PC-3 (cell line): ENCODE results near the gene PRAMEF5. TPM values are rescaled to one million over a fixed set of nuclear protein-coding genes. Genes with fewer than 3 reads are reported as not detected.
"Not testable (repeated sequence)": the region's sequence is repeated elsewhere in the genome, so short reads cannot be mapped to it uniquely, and the experiment has no call there.

Source experiments
- ATAC-seq: fragments of 200-7000 bp; cut with Tn5 transposase; 2 replicates; pipeline ENCODE4 v1.9.1; 2020; ENCODE audit warnings: mild to moderate bottlenecking, moderate library complexity
- BruUV-seq: library from RNA; stranded (reverse); fragments of 400-500 nt; replicated peaks from 2 replicates; lab custom pipeline; 2021; lab: Mats Ljungman, UMichigan
- CTCF ChIA-PET: fragments of 300-600 bp; sonication (Branson Sonifier 250); formaldehyde crosslinking; loops from one replicate; lab custom pipeline; 2022; ENCODE audit warnings: antibody characterized with exemption; lab: Charles Lee
- POLR2A ChIA-PET: fragments of 300-600 bp; sonication (Branson Sonifier 250); formaldehyde crosslinking; loops from one replicate; lab custom pipeline; 2022; ENCODE audit warnings: antibody characterized with exemption; ENCODE audit not compliant: unreplicated experiment; lab: Charles Lee
- DNase-seq: peaks from one replicate; pipeline ENCODE4 v3.0.0-alpha.2; 2015
- H2AFZ ChIP-seq: fragments of 300-600 bp; sonication (generic); 2 replicates; pipeline ENCODE4 v1.6.0; 2016; ENCODE audit warnings: antibody characterized with exemption, low read length
- H3F3A ChIP-seq: fragments of 300-600 bp; sonication (generic); one replicate; pipeline ENCODE4 v1.6.0; 2017; ENCODE audit warnings: antibody characterized with exemption, low read length, control low read depth, mild to moderate bottlenecking; ENCODE audit not compliant: unreplicated experiment
- H3K27ac ChIP-seq: fragments of 300-600 bp; sonication (generic); 2 replicates; pipeline ENCODE4 v1.5.1; 2016; ENCODE audit warnings: mild to moderate bottlenecking, low read length
- H3K27me3 ChIP-seq: fragments of 300-600 bp; sonication (generic); 2 replicates; pipeline ENCODE4 v1.6.1; 2016; ENCODE audit warnings: low read length, mixed read lengths
- H3K36me3 ChIP-seq: fragments of 300-600 bp; sonication (generic); 2 replicates; pipeline ENCODE4 v1.6.1; 2016; ENCODE audit warnings: low read depth, mixed run types, low read length, mixed read lengths
- H3K4me1 ChIP-seq: fragments of 300-600 bp; sonication (generic); 2 replicates; pipeline ENCODE4 v1.5.1; 2016; ENCODE audit warnings: low read length; ENCODE audit not compliant: insufficient read depth
- H3K4me2 ChIP-seq: fragments of 300-600 bp; sonication (generic); 2 replicates; pipeline ENCODE4 v1.6.0; 2016; ENCODE audit warnings: low read length
- H3K4me3 ChIP-seq: fragments of 300-600 bp; sonication (generic); 2 replicates; pipeline ENCODE4 v1.5.1; 2016; ENCODE audit warnings: mild to moderate bottlenecking, low read length, mixed read lengths
- H3K79me2 ChIP-seq: fragments of 300-600 bp; sonication (generic); 2 replicates; pipeline ENCODE4 v1.6.1; 2017; ENCODE audit warnings: low read length, mixed read lengths
- H3K9ac ChIP-seq: fragments of 300-600 bp; sonication (generic); 2 replicates; pipeline ENCODE4 v1.6.0; 2016; ENCODE audit warnings: mild to moderate bottlenecking, low read length
- H3K9me2 ChIP-seq: fragments of 300-600 bp; sonication (generic); replicated peaks from 2 replicates; pipeline ENCODE4 v1.6.1; 2016; ENCODE audit warnings: mixed run types, low read length, mixed read lengths
- H3K9me3 ChIP-seq: fragments of 300-600 bp; sonication (generic); 2 replicates; pipeline ENCODE4 v1.6.1; 2016; ENCODE audit warnings: low read length, mixed read lengths
- H4K20me1 ChIP-seq: fragments of 300-600 bp; sonication (generic); 2 replicates; pipeline ENCODE4 v1.6.1; 2016; ENCODE audit warnings: low read length, mixed read lengths
- intact Hi-C: fragments of 100-400 bp; cut with micrococcal nuclease; formaldehyde crosslinking; loops from 2 replicates; pipeline ENCODE4 v1.9.0; 2023
- total RNA-seq: library from RNA; depleted of rRNA; stranded (reverse); fragments of >200 nt; gene quantifications from 2 replicates; pipeline ENCODE4 v1.2.3, GENCODE V29; 2014; rRNA removed

The PRAMEF5 gene
- total RNA-seq, 1 experiment from 2014 or later: not detected

DNA sequence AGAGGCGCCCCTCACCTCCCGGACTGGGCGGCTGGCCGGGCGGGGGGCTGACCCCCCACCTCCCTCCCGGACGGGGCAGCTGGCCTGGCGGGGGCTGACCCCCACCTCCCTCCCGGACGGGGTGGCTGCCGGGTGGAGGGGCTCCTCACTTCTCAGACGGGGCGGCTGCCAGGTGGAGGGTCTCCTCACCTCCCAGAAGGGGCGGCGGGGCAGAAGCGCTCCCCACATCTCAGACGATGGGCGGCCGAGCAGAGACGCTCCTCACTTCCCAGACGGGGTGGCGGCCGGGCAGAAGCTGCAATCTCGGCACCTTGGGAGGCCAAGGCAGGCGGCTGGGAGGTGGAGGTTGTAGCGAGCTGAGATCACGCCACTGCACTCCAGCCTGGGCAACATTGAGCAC, 44.7 kb downstream of the PRAMEF5 start:
- H3K9me3 ChIP-seq, DNase-seq, POLR2A ChIA-PET, H4K20me1 ChIP-seq, H3K4me1 ChIP-seq, H3K27me3 ChIP-seq, H3F3A ChIP-seq, intact Hi-C loops, H2AFZ ChIP-seq, BruUV-seq, H3K9ac ChIP-seq, CTCF ChIA-PET, ATAC-seq, H3K36me3 ChIP-seq, H3K9me2 ChIP-seq, H3K4me3 ChIP-seq, H3K27ac ChIP-seq, H3K79me2 ChIP-seq, H3K4me2 ChIP-seq: not testable (repeated sequence)

DNA sequence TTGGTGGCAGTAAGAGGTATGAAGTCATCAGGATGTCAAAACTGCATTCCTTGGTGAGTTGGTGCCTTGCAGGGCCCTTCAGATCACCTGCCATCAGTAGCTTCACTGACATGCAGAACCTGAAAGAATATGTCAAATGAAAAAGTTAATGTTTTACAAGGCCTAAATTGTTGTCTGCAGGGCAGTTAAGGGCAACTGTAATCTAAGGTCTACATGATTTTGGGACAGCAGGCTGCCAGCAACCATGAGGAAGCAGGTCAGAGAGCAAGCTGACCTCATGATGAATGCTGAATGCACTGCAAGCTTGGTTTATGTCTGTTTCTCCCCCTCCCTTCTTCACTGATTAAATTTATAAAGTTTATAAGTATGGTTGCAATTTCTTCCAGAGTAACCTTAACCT, 48.2 kb downstream of the PRAMEF5 start:
- not testable (repeated sequence) for BruUV-seq, DNase-seq

DNA sequence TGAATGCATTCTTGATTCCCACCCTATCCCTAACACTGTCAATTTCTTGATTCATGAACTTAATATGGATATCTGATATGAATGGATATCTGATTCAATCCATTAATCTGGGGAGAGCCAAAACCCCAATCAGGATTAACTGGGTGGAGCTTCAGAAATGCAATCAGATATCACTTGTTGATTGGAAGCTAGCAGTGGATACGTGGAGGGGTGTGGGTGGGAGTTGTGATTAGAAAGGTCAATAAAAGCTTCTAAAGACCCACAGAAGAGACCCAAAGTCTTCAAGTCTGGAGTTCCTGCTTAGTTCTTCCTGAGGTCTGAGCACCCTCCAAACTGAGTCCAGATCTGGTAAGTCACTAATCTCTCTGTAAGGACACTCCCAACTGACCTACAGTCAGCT, 49.2 kb downstream of the PRAMEF5 start, which contains the start of gene PRAMEF33:
Gene PRAMEF33 (plus strand): TSS at position 301 of the 400 bp plus-strand sequence. CDS start 2,416 bp downstream, outside the sequence.
- H3K4me2 ChIP-seq, ATAC-seq, H3K9me3 ChIP-seq, H3K79me2 ChIP-seq, POLR2A ChIA-PET, H3K9me2 ChIP-seq, H3K4me1 ChIP-seq, CTCF ChIA-PET, H3K27me3 ChIP-seq, H2AFZ ChIP-seq, H3K4me3 ChIP-seq, intact Hi-C loops, H3K9ac ChIP-seq, H3K27ac ChIP-seq, H3F3A ChIP-seq, BruUV-seq, H4K20me1 ChIP-seq, DNase-seq, H3K36me3 ChIP-seq: not testable (repeated sequence)

More for the DNA sequence above, 48.2 kb downstream of the PRAMEF5 start:
- ATAC-seq, H2AFZ ChIP-seq, H3K4me2 ChIP-seq, H3F3A ChIP-seq, intact Hi-C loops, H3K4me1 ChIP-seq, H3K27me3 ChIP-seq, H3K27ac ChIP-seq, H3K9me3 ChIP-seq, H3K36me3 ChIP-seq, H3K4me3 ChIP-seq, H3K9me2 ChIP-seq, H4K20me1 ChIP-seq, POLR2A ChIA-PET, CTCF ChIA-PET, H3K79me2 ChIP-seq, H3K9ac ChIP-seq: not testable (repeated sequence)

Other genes starting within 250 kb of the PRAMEF5 start
- not detected in 2 replicates for gene PRAMEF27, start 197.6 kb upstream of the PRAMEF5 start, total RNA-seq
- not detected in 2 replicates for gene HNRNPCL3, start 193.4 kb upstream of the PRAMEF5 start, total RNA-seq
- gene PRAMEF25, start 183.4 kb upstream of the PRAMEF5 start, total RNA-seq: not detected in 2 replicates
- not detected in 2 replicates for gene HNRNPCL2, start 137.3 kb upstream of the PRAMEF5 start, total RNA-seq
- gene PRAMEF26, start 98.2 kb upstream of the PRAMEF5 start, total RNA-seq: not detected in 2 replicates
- not detected in 2 replicates for gene HNRNPCL4, start 88.6 kb upstream of the PRAMEF5 start, total RNA-seq
- gene PRAMEF9, start 82.3 kb upstream of the PRAMEF5 start, total RNA-seq: not detected in 2 replicates
- gene PRAMEF13, start 52.8 kb upstream of the PRAMEF5 start, total RNA-seq: not detected in 2 replicates
- not detected in 2 replicates for gene PRAMEF18, start 28.0 kb upstream of the PRAMEF5 start, total RNA-seq
- not detected in 2 replicates for gene PRAMEF8, start 30.9 kb downstream of the PRAMEF5 start, total RNA-seq
- not detected in 2 replicates for gene PRAMEF33, start 49.3 kb downstream of the PRAMEF5 start, total RNA-seq
- gene PRAMEF15, start 61.4 kb downstream of the PRAMEF5 start, total RNA-seq: not detected in 2 replicates
- gene PRAMEF14, start 92.9 kb downstream of the PRAMEF5 start, total RNA-seq: not detected in 2 replicates
- gene PRAMEF19, start 117.7 kb downstream of the PRAMEF5 start, total RNA-seq: not detected in 2 replicates
- gene PRAMEF17, start 135.4 kb downstream of the PRAMEF5 start, total RNA-seq: not detected in 2 replicates
- gene PRAMEF20, start 156.3 kb downstream of the PRAMEF5 start, total RNA-seq: not detected in 2 replicates